Uterus (tissue), 2 donors: ENCODE results near the gene RNF113B.

Experiments used
- POLR2A ChIP-seq, 2 donors: fragments of 450-650 bp; IDR thresholded peaks; one replicate each; pipeline ENCODE4 v1.6.1; 2016; ENCODE audit warnings: antibody characterized with exemption in 2 of 2, mild to moderate bottlenecking in 1 of 2, moderate library complexity in 1 of 2
- TF ChIP-seq, protein P1 (sequence below), 4 experiments: fragments of 200-600 bp in 2 of 4; fragments of 450-650 bp in 2 of 4; sonication (generic) in 2 of 4; IDR thresholded peaks; one replicate each; pipeline ENCODE4 v1.5.1; 2016 to 2019; ENCODE audit warnings: antibody characterized with exemption in 4 of 4, mild to moderate bottlenecking in 2 of 4, moderate library complexity in 1 of 4

DNA sequence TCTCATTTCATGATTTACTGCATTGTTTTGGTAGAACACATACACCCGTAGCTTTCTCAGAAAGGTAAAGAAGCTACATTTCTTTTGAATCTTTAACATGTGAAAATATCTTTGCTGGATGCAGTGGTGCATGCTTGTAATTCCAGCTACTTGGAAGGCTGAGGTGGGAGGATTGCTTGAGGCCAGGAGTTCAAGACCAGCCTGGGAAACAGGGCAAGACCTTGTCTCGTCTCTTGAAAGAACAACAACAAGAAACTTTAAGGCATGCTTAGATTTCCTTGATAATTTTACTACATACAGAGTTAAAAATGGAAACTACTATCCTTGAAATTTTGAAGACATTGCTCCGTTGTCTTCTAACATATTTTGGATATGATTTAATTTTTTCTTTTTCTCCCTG, 7.7 kb downstream of the RNF113B start:
- TF ChIP-seq POLR2A (IDR thresholded peaks at IDR 0.05), result no peak
- TF ChIP-seq, protein P1, sequence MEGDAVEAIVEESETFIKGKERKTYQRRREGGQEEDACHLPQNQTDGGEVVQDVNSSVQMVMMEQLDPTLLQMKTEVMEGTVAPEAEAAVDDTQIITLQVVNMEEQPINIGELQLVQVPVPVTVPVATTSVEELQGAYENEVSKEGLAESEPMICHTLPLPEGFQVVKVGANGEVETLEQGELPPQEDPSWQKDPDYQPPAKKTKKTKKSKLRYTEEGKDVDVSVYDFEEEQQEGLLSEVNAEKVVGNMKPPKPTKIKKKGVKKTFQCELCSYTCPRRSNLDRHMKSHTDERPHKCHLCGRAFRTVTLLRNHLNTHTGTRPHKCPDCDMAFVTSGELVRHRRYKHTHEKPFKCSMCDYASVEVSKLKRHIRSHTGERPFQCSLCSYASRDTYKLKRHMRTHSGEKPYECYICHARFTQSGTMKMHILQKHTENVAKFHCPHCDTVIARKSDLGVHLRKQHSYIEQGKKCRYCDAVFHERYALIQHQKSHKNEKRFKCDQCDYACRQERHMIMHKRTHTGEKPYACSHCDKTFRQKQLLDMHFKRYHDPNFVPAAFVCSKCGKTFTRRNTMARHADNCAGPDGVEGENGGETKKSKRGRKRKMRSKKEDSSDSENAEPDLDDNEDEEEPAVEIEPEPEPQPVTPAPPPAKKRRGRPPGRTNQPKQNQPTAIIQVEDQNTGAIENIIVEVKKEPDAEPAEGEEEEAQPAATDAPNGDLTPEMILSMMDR (IDR thresholded peaks at IDR 0.05), result no peak
